CD14-positive monocyte (primary cell): ENCODE results near the gene SLC12A8. TPM values are rescaled to one million over a fixed set of nuclear protein-coding genes. Genes with fewer than 3 reads are reported as not detected.

Source experiments
- DNase-seq, 3 donors: peaks; one replicate each; pipeline ENCODE4 v3.0.0-alpha.2; 2011 to 2022
- H2AFZ ChIP-seq: 2 replicates; pipeline ENCODE4 v1.6.0; 2012; ENCODE audit warnings: mild to moderate bottlenecking, low read depth, low read length, inconsistent platforms; ENCODE audit not compliant: insufficient read depth, poor library complexity, severe bottlenecking
- H3K27ac ChIP-seq, 2 donors: 1 replicate in 1 of 2; 2 replicates in 1 of 2; pipeline ENCODE4 v1.5.1; 2012 to 2013; ENCODE audit warnings: low read length in 2 of 2, control low read depth in 1 of 2, inconsistent platforms in 1 of 2, low read depth in 1 of 2, mild to moderate bottlenecking in 1 of 2
- H3K27me3 ChIP-seq, 2 donors: one replicate each; pipeline versions ENCODE4 v1.6.0 to v1.6.1; 2011 to 2013; ENCODE audit warnings: low read length in 2 of 2; ENCODE audit not compliant: control insufficient read depth in 2 of 2, insufficient read depth in 2 of 2
- H3K36me3 ChIP-seq, 2 donors: replicated peaks in 1 of 2; 1 replicate in 1 of 2; 2 replicates in 1 of 2; pipeline versions ENCODE4 v1.5.1 to v1.6.1; 2012 to 2013; ENCODE audit warnings: low read length in 2 of 2, control low read depth in 1 of 2, inconsistent platforms in 1 of 2, mild to moderate bottlenecking in 1 of 2; ENCODE audit not compliant: insufficient read depth in 2 of 2, control insufficient read depth in 1 of 2
- H3K4me1 ChIP-seq, 2 donors: 1 replicate in 1 of 2; 2 replicates in 1 of 2; pipeline versions ENCODE4 v1.5.1 to v1.6.1; 2012 to 2013; ENCODE audit warnings: low read length in 2 of 2, control low read depth in 1 of 2, inconsistent platforms in 1 of 2, mild to moderate bottlenecking in 1 of 2, moderate library complexity in 1 of 2; ENCODE audit not compliant: insufficient read depth in 2 of 2, control insufficient read depth in 1 of 2
- H3K4me2 ChIP-seq: replicated peaks from 2 replicates; pipeline ENCODE3; 2012; ENCODE audit warnings: low read length, moderate library complexity, mild to moderate bottlenecking; ENCODE audit not compliant: poor library complexity, severe bottlenecking; ENCODE audit errors: extremely low read depth
- H3K4me3 ChIP-seq, 3 experiments: fragments of 200-600 bp in 1 of 3; sonication (generic) in 1 of 3; replicated peaks in 1 of 3; 1 replicate in 2 of 3; 2 replicates in 1 of 3; pipeline ENCODE4 v1.5.1; 2011 to 2013; ENCODE audit warnings: low read length in 3 of 3, mild to moderate bottlenecking in 3 of 3, control low read depth in 2 of 3, low read depth in 2 of 3, inconsistent platforms in 1 of 3, moderate library complexity in 1 of 3
- H3K79me2 ChIP-seq: 2 replicates; pipeline ENCODE4 v1.6.0; 2012; ENCODE audit warnings: mild to moderate bottlenecking, control low read depth, inconsistent platforms, low read length, moderate library complexity; ENCODE audit not compliant: insufficient read depth
- H3K9ac ChIP-seq: 2 replicates; pipeline ENCODE4 v1.6.0; 2017; ENCODE audit warnings: low read length, mild to moderate bottlenecking; ENCODE audit not compliant: insufficient read depth, poor library complexity, severe bottlenecking
- H3K9me3 ChIP-seq, 2 donors: replicated peaks in 1 of 2; 1 replicate in 1 of 2; 2 replicates in 1 of 2; pipeline versions ENCODE4 v1.5.1 to v1.6.1; 2012 to 2013; ENCODE audit warnings: low read length in 2 of 2, control low read depth in 1 of 2; ENCODE audit not compliant: control insufficient read depth in 1 of 2, insufficient read depth in 1 of 2
- H4K20me1 ChIP-seq: 2 replicates; pipeline ENCODE4 v1.6.0; 2012; ENCODE audit warnings: mild to moderate bottlenecking, low read length, control low read depth, moderate library complexity; ENCODE audit not compliant: insufficient read depth
- H3K27ac Mint-ChIP-seq, 7 donors: one replicate each; pipeline ENCODE4 v1.8.0; 2020; ENCODE audit warnings: mild to moderate bottlenecking in 7 of 7, mixed read lengths in 7 of 7, moderate library complexity in 6 of 7, inconsistent platforms in 2 of 7
- H3K27me3 Mint-ChIP-seq, 3 donors: one replicate each; pipeline ENCODE4 v1.8.0; 2021 to 2022; ENCODE audit warnings: low read depth in 3 of 3, mild to moderate bottlenecking in 3 of 3, mixed read lengths in 3 of 3, moderate library complexity in 3 of 3, inconsistent platforms in 1 of 3
- H3K36me3 Mint-ChIP-seq, 2 donors: one replicate each; pipeline ENCODE4 v1.8.0; 2020; ENCODE audit warnings: mixed read lengths in 2 of 2, inconsistent platforms in 1 of 2, mild to moderate bottlenecking in 1 of 2
- H3K4me1 Mint-ChIP-seq: one replicate; pipeline ENCODE4 v1.8.0; 2020; ENCODE audit warnings: mild to moderate bottlenecking, mixed read lengths
- H3K4me3 Mint-ChIP-seq, 2 donors: one replicate each; pipeline ENCODE4 v1.8.0; 2020; ENCODE audit warnings: mild to moderate bottlenecking in 2 of 2, mixed read lengths in 2 of 2, moderate library complexity in 1 of 2
- H3K9me3 Mint-ChIP-seq, 7 donors: one replicate each; pipeline ENCODE4 v1.8.0; 2020 to 2022; ENCODE audit warnings: mixed read lengths in 7 of 7, mild to moderate bottlenecking in 6 of 7, moderate library complexity in 6 of 7, inconsistent platforms in 2 of 7
- CTCF ChIP-seq: fragments of 200-600 bp; IDR thresholded peaks from one replicate; pipeline ENCODE4 v1.8.0; 2022; ENCODE audit warnings: antibody characterized with exemption, mild to moderate bottlenecking
- WGBS: methylation state at CpG from one replicate; pipeline ENCODE4 v1.1.5; 2013; ENCODE audit warnings: missing lambda C conversion rate; ENCODE audit not compliant: insufficient coverage; 5-methylcytosine and 5-hydroxymethylcytosine counted together
- intact Hi-C, 2 donors: fragments of 100-400 bp; cut with micrococcal nuclease; formaldehyde crosslinking; loops; one replicate each; pipeline versions ENCODE4 v1.15.0 to v1.15.1; 2023
- polyA plus RNA-seq, 3 donors: library from polyadenylated mRNA; depleted of rRNA in 1 of 3; unstranded in 2 of 3; stranded (reverse) in 1 of 3; fragments of 300-500 nt in 2 of 3; fragments of >200 nt in 1 of 3; fragmentation: Illumina TruSeq in 2 of 3; gene quantifications; 1 replicate in 2 of 3; 2 replicates in 1 of 3; pipeline ENCODE4 v1.2.3, GENCODE V29; 2012 to 2021

SLC12A8 gene
- polyA plus RNA-seq, 3 donors, result 0.23 to 0.46 (median 0.35) TPM

GRCh38 chr3:125035217-125035616 lies 177.3 kb downstream of the SLC12A8 start:
- H3K4me1 ChIP-seq, result no peaks in the 10 kb centered on the region
- no peak for TF ChIP-seq CTCF
- no peaks in the 10 kb centered on the region for H3K36me3 ChIP-seq
- no peak overlapping the region for H3K4me3 ChIP-seq
- H3K9me3 Mint-ChIP-seq, result peaks cover 3 to 21% (median 14%) of the 10 kb centered on the region in 7 donors
- H3K9me3 ChIP-seq, result peaks cover 6 to 16% of the 10 kb centered on the region in 2 donors
- H2AFZ ChIP-seq, result no peak overlapping the region
- no peaks in the 10 kb centered on the region for H3K27me3 ChIP-seq
- no peaks in the 10 kb centered on the region for H3K79me2 ChIP-seq
- WGBS, result 94% methylated on average over 4 of the region's 5 CpGs
- DNase-seq, result no peak
- peaks cover 0 to 2% (median 2%) of the 10 kb centered on the region in 3 donors for H3K27me3 Mint-ChIP-seq
- no peak overlapping the region for H3K27ac Mint-ChIP-seq
- H3K4me3 Mint-ChIP-seq, result no peak overlapping the region
- intact Hi-C loops, result no loop called here
- H4K20me1 ChIP-seq, result peaks cover 5% of the 10 kb centered on the region
- no peak overlapping the region for H3K9ac ChIP-seq
- no peaks in the 10 kb centered on the region for H3K36me3 Mint-ChIP-seq
- H3K4me2 ChIP-seq, result no peak overlapping the region
- H3K27ac ChIP-seq, result no peak overlapping the region
- peaks cover 8% of the 10 kb centered on the region for H3K4me1 Mint-ChIP-seq

GRCh38 chr3:125033616-125034015 lies 178.9 kb downstream of the SLC12A8 start:
- Histone ChIP-seq H3K27ac (no peak overlapping the region), H3K4me1 (no peaks in the 10 kb centered on the region), H3K4me3 (no peak overlapping the region), H2AFZ (no peak overlapping the region), H3K79me2 (no peaks in the 10 kb centered on the region), H3K36me3 (peaks cover 0 to 7% of the 10 kb centered on the region in 2 donors), H3K9me3 (peaks cover 6 to 16% of the 10 kb centered on the region in 2 donors), H3K9ac (no peak overlapping the region), H3K27me3 (no peaks in the 10 kb centered on the region), H3K4me2 (no peak overlapping the region), H4K20me1 (no peaks in the 10 kb centered on the region)
- Mint-ChIP-seq H3K36me3 (peaks cover 7 to 8% of the 10 kb centered on the region in 2 donors), H3K27ac (no peak overlapping the region), H3K4me1 (peaks cover 8% of the 10 kb centered on the region), H3K4me3 (no peak overlapping the region), H3K27me3 (peaks cover 0 to 2% (median 2%) of the 10 kb centered on the region in 3 donors), H3K9me3 (peaks cover 3 to 21% (median 14%) of the 10 kb centered on the region in 7 donors)
- WGBS, result 97% methylated on average over 7 of the region's 14 CpGs
- TF ChIP-seq CTCF, result no peak
- no peak for DNase-seq
- intact Hi-C loops, result no loop called here
